HEK293 (cell line): ENCODE results near the gene DPP6.

Experiments
- CTCF ChIA-PET: fragments of 350-600 bp; formaldehyde crosslinking; extraction: SDS; loops from one replicate; lab custom pipeline; 2021; ENCODE audit warnings: antibody characterized with exemption; lab: Yijun Ruan, JAX
- POLR2A ChIA-PET: fragments of 300-600 bp; formaldehyde crosslinking; extraction: SDS; loops from one replicate; lab custom pipeline; 2020; ENCODE audit warnings: antibody characterized with exemption, inconsistent platforms; lab: Yijun Ruan, JAX
- H3K27ac ChIP-seq: fragments of 200-500 bp; sonication (Bioruptor generic); 2 replicates; pipeline ENCODE4 v1.5.1; 2014; ENCODE audit warnings: low read depth, low read length, control low read depth, inconsistent platforms; ENCODE audit errors: extremely low read depth
- H3K36me3 ChIP-seq, 2 experiments: fragments of 200-500 bp in 1 of 2; sonication (Bioruptor generic) in 1 of 2; 1 replicate in 1 of 2; 2 replicates in 1 of 2; pipeline ENCODE4 v1.5.1; 2014 to 2017; ENCODE audit warnings: inconsistent platforms in 2 of 2, low read length in 2 of 2; ENCODE audit not compliant: control insufficient read depth in 2 of 2, insufficient read depth in 1 of 2
- H3K4me1 ChIP-seq: fragments of 200-500 bp; sonication (Bioruptor generic); 2 replicates; pipeline ENCODE4 v1.5.1; 2014; ENCODE audit warnings: mild to moderate bottlenecking, low read length, inconsistent platforms; ENCODE audit not compliant: control insufficient read depth, insufficient read depth
- H3K4me3 ChIP-seq: 2 replicates; pipeline ENCODE4 v1.5.1; 2011; ENCODE audit warnings: low read depth, mild to moderate bottlenecking, control low read depth, low read length, moderate library complexity
- H3K9me3 ChIP-seq: fragments of 200-500 bp; sonication (Bioruptor generic); 2 replicates; pipeline ENCODE4 v1.5.1; 2014; ENCODE audit warnings: low read depth, low read length, inconsistent platforms; ENCODE audit not compliant: control insufficient read depth, insufficient read depth
- KLF1 ChIP-seq: fragments of 450-650 bp; formaldehyde crosslinking; IDR thresholded peaks from 2 replicates; pipeline ENCODE4 v1.5.1; 2016; ENCODE audit warnings: missing biosample characterization, missing genetic modification characterization
- KLF7 ChIP-seq: fragments of 450-650 bp; formaldehyde crosslinking; IDR thresholded peaks from 2 replicates; pipeline ENCODE4 v1.5.1; 2016; ENCODE audit warnings: missing biosample characterization, missing genetic modification characterization, borderline replicate concordance
- MYNN ChIP-seq: fragments of 450-650 bp; formaldehyde crosslinking; IDR thresholded peaks from 2 replicates; pipeline ENCODE4 v1.5.1; 2016; ENCODE audit warnings: missing biosample characterization, missing genetic modification characterization, borderline replicate concordance
- RBAK ChIP-seq: fragments of 450-650 bp; formaldehyde crosslinking; IDR thresholded peaks from 2 replicates; pipeline ENCODE4 v1.5.1; 2016; ENCODE audit warnings: missing biosample characterization, missing genetic modification characterization
- SETDB1 ChIP-seq: IDR thresholded peaks from one replicate; pipeline ENCODE4 v1.6.1; 2017; ENCODE audit warnings: mild to moderate bottlenecking, low read length, moderate library complexity, mixed read lengths; ENCODE audit not compliant: insufficient read length
- SP7 ChIP-seq: fragments of 450-650 bp; formaldehyde crosslinking; IDR thresholded peaks from 2 replicates; pipeline ENCODE4 v1.5.1; 2016; ENCODE audit warnings: missing biosample characterization, missing genetic modification characterization
- TCF7L2 ChIP-seq: IDR thresholded peaks from 2 replicates; pipeline ENCODE4 v1.6.1; 2011; ENCODE audit warnings: low read depth, mild to moderate bottlenecking, inconsistent platforms, low read length, moderate library complexity, borderline replicate concordance
- ZBTB49 ChIP-seq: fragments of 450-650 bp; formaldehyde crosslinking; IDR thresholded peaks from 2 replicates; pipeline ENCODE4 v1.5.1; 2016; ENCODE audit warnings: missing biosample characterization, missing genetic modification characterization, low read depth
- ZNF10 ChIP-seq: fragments of 450-650 bp; formaldehyde crosslinking; IDR thresholded peaks from 2 replicates; pipeline ENCODE4 v1.5.1; 2017; ENCODE audit warnings: missing biosample characterization, missing genetic modification characterization
- ZNF138 ChIP-seq: fragments of 450-650 bp; formaldehyde crosslinking; IDR thresholded peaks from 2 replicates; pipeline ENCODE4 v1.5.1; 2016; ENCODE audit warnings: missing biosample characterization, missing genetic modification characterization, borderline replicate concordance
- ZNF202 ChIP-seq: fragments of 450-650 bp; formaldehyde crosslinking; IDR thresholded peaks from 2 replicates; pipeline ENCODE4 v1.5.1; 2016; ENCODE audit warnings: missing biosample characterization, missing genetic modification characterization, borderline replicate concordance
- ZNF214 ChIP-seq: fragments of 450-650 bp; formaldehyde crosslinking; IDR thresholded peaks from 2 replicates; pipeline ENCODE4 v1.5.1; 2017; ENCODE audit warnings: missing biosample characterization, mild to moderate bottlenecking, missing genetic modification characterization, borderline replicate concordance
- ZNF23 ChIP-seq: fragments of 450-650 bp; formaldehyde crosslinking; IDR thresholded peaks from 2 replicates; pipeline ENCODE4 v1.5.1; 2016; ENCODE audit warnings: missing biosample characterization, missing genetic modification characterization, borderline replicate concordance
- ZNF239 ChIP-seq: fragments of 450-650 bp; formaldehyde crosslinking; IDR thresholded peaks from 2 replicates; pipeline ENCODE4 v1.5.1; 2016; ENCODE audit warnings: missing biosample characterization, missing genetic modification characterization
- ZNF311 ChIP-seq: fragments of 450-650 bp; formaldehyde crosslinking; IDR thresholded peaks from 2 replicates; pipeline ENCODE4 v1.5.1; 2017; ENCODE audit warnings: missing biosample characterization, missing genetic modification characterization, borderline replicate concordance
- ZNF426 ChIP-seq: fragments of 450-650 bp; formaldehyde crosslinking; IDR thresholded peaks from 2 replicates; pipeline ENCODE4 v1.5.1; 2017; ENCODE audit warnings: missing biosample characterization, missing genetic modification characterization, mild to moderate bottlenecking, inconsistent platforms, moderate library complexity
- ZNF501 ChIP-seq: fragments of 450-650 bp; formaldehyde crosslinking; IDR thresholded peaks from 2 replicates; pipeline ENCODE4 v1.5.1; 2016; ENCODE audit warnings: missing biosample characterization, missing genetic modification characterization
- ZNF561 ChIP-seq: fragments of 450-650 bp; IDR thresholded peaks from 2 replicates; pipeline ENCODE4 v1.5.1; 2018; ENCODE audit warnings: missing biosample characterization, missing genetic modification characterization, borderline replicate concordance
- ZNF596 ChIP-seq: fragments of 450-650 bp; IDR thresholded peaks from 2 replicates; pipeline ENCODE4 v1.5.0; 2018; ENCODE audit warnings: missing biosample characterization, mild to moderate bottlenecking, missing genetic modification characterization, moderate library complexity
- ZNF776 ChIP-seq: fragments of 450-650 bp; formaldehyde crosslinking; IDR thresholded peaks from 2 replicates; pipeline ENCODE4 v1.5.0; 2017; ENCODE audit warnings: missing biosample characterization, missing genetic modification characterization, borderline replicate concordance
- ZNF785 ChIP-seq: fragments of 450-650 bp; formaldehyde crosslinking; IDR thresholded peaks from 2 replicates; pipeline ENCODE4 v1.5.1; 2016; ENCODE audit warnings: missing biosample characterization, missing genetic modification characterization
- TF ChIP-seq, protein P1 (sequence below): fragments of 450-650 bp; formaldehyde crosslinking; IDR thresholded peaks from 2 replicates; pipeline ENCODE4 v1.5.1; 2016; ENCODE audit warnings: missing biosample characterization, missing genetic modification characterization
- TF ChIP-seq, protein P2 (sequence below): fragments of 450-650 bp; formaldehyde crosslinking; IDR thresholded peaks from 2 replicates; pipeline ENCODE4 v1.5.1; 2016; ENCODE audit warnings: missing biosample characterization, missing genetic modification characterization

The DPP6 gene

GRCh38 chr7:154906201-154906600 is 854.0 kb downstream of the DPP6 start:
- CTCF ChIA-PET = interaction anchor here (0.6 to 1.2 kb wide), 3 partner anchors 21 to 539 kb away, joined by 3 read pairs; no protein-coding TSS in a partner anchor
- H3K27ac ChIP-seq = no peak overlapping the region
- TF ChIP-seq ZNF426 (tag by site-specific recombination) = no peak
- no peak for TF ChIP-seq ZNF596 (tag by site-specific recombination)
- no peak for TF ChIP-seq ZBTB49 (tag by site-specific recombination)
- TF ChIP-seq RBAK = no peak
- TF ChIP-seq ZNF561 (tag by site-specific recombination) = no peak
- no peak for TF ChIP-seq ZNF23 (tag by site-specific recombination)
- TF ChIP-seq KLF7 (tag by site-specific recombination) = no peak
- TF ChIP-seq TCF7L2 = no peak
- TF ChIP-seq ZNF311 (tag by site-specific recombination) = no peak
- TF ChIP-seq SP7 (tag by site-specific recombination) = no peak
- no peak for TF ChIP-seq ZNF239 (tag by site-specific recombination)
- no peak for TF ChIP-seq KLF1
- TF ChIP-seq, all 188 proteins: peak for 0
- POLR2A ChIA-PET = interaction anchor here (0.7 kb wide), 1 partner anchor 1007 kb away, joined by 4 read pairs; no protein-coding TSS in a partner anchor
- Histone ChIP-seq H3K4me1 (no peaks in the 10 kb centered on the region), H3K4me3 (no peak overlapping the region), H3K36me3 (no peaks in the 10 kb centered on the region), H3K9me3 (no peaks in the 10 kb centered on the region)

GRCh38 chr7:154906736-154907355 is 854.6 kb downstream of the DPP6 start:
- CTCF ChIA-PET = interaction anchor here (0.7 to 1.2 kb wide), 2 partner anchors 20 to 122 kb away, joined by 3 read pairs; no protein-coding TSS in a partner anchor
- TF ChIP-seq SETDB1 (no peak), ZNF785 (tag by site-specific recombination) (no peak), ZNF776 (tag by site-specific recombination) (no peak), ZNF10 (no peak), ZNF202 (tag by site-specific recombination) (no peak), ZNF501 (tag by site-specific recombination) (no peak), ZNF214 (tag by site-specific recombination) (no peak), ZNF138 (tag by site-specific recombination) (no peak), MYNN (tag by site-specific recombination) (no peak)
- TF ChIP-seq, protein P1, sequence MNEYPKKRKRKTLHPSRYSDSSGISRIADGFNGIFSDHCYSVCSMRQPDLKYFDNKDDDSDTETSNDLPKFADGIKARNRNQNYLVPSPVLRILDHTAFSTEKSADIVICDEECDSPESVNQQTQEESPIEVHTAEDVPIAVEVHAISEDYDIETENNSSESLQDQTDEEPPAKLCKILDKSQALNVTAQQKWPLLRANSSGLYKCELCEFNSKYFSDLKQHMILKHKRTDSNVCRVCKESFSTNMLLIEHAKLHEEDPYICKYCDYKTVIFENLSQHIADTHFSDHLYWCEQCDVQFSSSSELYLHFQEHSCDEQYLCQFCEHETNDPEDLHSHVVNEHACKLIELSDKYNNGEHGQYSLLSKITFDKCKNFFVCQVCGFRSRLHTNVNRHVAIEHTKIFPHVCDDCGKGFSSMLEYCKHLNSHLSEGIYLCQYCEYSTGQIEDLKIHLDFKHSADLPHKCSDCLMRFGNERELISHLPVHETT (tag by site-specific recombination) = no peak
- TF ChIP-seq, protein P2, sequence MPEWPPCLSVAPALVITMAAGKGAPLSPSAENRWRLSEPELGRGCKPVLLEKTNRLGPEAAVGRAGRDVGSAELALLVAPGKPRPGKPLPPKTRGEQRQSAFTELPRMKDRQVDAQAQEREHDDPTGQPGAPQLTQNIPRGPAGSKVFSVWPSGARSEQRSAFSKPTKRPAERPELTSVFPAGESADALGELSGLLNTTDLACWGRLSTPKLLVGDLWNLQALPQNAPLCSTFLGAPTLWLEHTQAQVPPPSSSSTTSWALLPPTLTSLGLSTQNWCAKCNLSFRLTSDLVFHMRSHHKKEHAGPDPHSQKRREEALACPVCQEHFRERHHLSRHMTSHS (tag by site-specific recombination) = no peak
- Histone ChIP-seq H3K27ac (no peak overlapping the region), H3K4me3 (no peak overlapping the region), H3K36me3 (no peaks in the 10 kb centered on the region), H3K9me3 (no peaks in the 10 kb centered on the region), H3K4me1 (no peaks in the 10 kb centered on the region)
- POLR2A ChIA-PET = no interaction called here
